ENCODE measurements around the gene PPARA. TPM values are rescaled to one million over a fixed set of nuclear protein-coding genes. Genes with fewer than 3 reads are reported as not detected.

The PPARA gene
- total RNA-seq, 2 donors from 2014 or later, result 15.4 to 18.6 TPM

GRCh38 chr22:46116491-46116958 is 33.8 kb upstream of the PPARA start:
- no peaks in the 10 kb centered on the region for H3K27me3 ChIP-seq (ENCODE audit: control insufficient read depth, insufficient read depth, low read length, poor library complexity, severe bottlenecking)
- WGBS, 2 experiments (ENCODE audit: insufficient coverage in 1 of 2, insufficient read length in 1 of 2), result 23 to 100% methylated on average over 4 to 28 of the region's 28 CpGs
- no peaks in the 10 kb centered on the region for H3K9me3 ChIP-seq (ENCODE audit: control insufficient read depth, low read length)
- H3K27ac ChIP-seq (ENCODE audit: low read depth, low read length), result no peak overlapping the region
- no peak overlapping the region for H3K27ac Mint-ChIP-seq
- H3K4me1 ChIP-seq (ENCODE audit: control insufficient read depth, insufficient read depth, low read length), result no peaks in the 10 kb centered on the region
- H3K36me3 Mint-ChIP-seq (ENCODE audit: low read depth), result no peaks in the 10 kb centered on the region
- H3K4me3 ChIP-seq (ENCODE audit: low read length), result no peak overlapping the region
- H3K27me3 Mint-ChIP-seq (ENCODE audit: insufficient read depth), result no peaks in the 10 kb centered on the region
- H3K9me3 Mint-ChIP-seq, result no peaks in the 10 kb centered on the region
- H3K36me3 ChIP-seq (ENCODE audit: control insufficient read depth, insufficient read depth, low read length), result no peaks in the 10 kb centered on the region
- DNase-seq, result peak; percentile 98
- H3K4me3 Mint-ChIP-seq, result no peak overlapping the region
- TF ChIP-seq CTCF (conservative IDR thresholded peaks at IDR 0.05), result peak; percentile 81
- no peak overlapping the region for H3K9ac ChIP-seq (ENCODE audit: extremely low read depth, low read length, poor library complexity, severe bottlenecking)
- no peaks in the 10 kb centered on the region for H3K4me1 Mint-ChIP-seq

GRCh38 chr22:46117206-46118199 is 32.8 kb upstream of the PPARA start:
- H3K4me3 ChIP-seq (ENCODE audit: low read length), result no peak overlapping the region
- H3K36me3 Mint-ChIP-seq (ENCODE audit: low read depth), result no peaks in the 10 kb centered on the region
- H3K27ac Mint-ChIP-seq, result no peak overlapping the region
- no peaks in the 10 kb centered on the region for H3K27me3 Mint-ChIP-seq (ENCODE audit: insufficient read depth)
- no peak for TF ChIP-seq CTCF (conservative IDR thresholded peaks at IDR 0.05)
- DNase-seq, result no peak
- no peak overlapping the region for H3K9ac ChIP-seq (ENCODE audit: extremely low read depth, low read length, poor library complexity, severe bottlenecking)
- no peaks in the 10 kb centered on the region for H3K9me3 ChIP-seq (ENCODE audit: control insufficient read depth, low read length)
- 86 to 90% methylated on average over 6 to 10 of the region's 10 CpGs for WGBS, 2 experiments (ENCODE audit: insufficient coverage in 1 of 2, insufficient read length in 1 of 2)
- H3K27ac ChIP-seq (ENCODE audit: low read depth, low read length), result no peak overlapping the region
- no peaks in the 10 kb centered on the region for H3K4me1 ChIP-seq (ENCODE audit: control insufficient read depth, insufficient read depth, low read length)
- H3K9me3 Mint-ChIP-seq, result no peaks in the 10 kb centered on the region
- no peaks in the 10 kb centered on the region for H3K36me3 ChIP-seq (ENCODE audit: control insufficient read depth, insufficient read depth, low read length)
- no peaks in the 10 kb centered on the region for H3K27me3 ChIP-seq (ENCODE audit: control insufficient read depth, insufficient read depth, low read length, poor library complexity, severe bottlenecking)
- H3K4me3 Mint-ChIP-seq, result no peak overlapping the region
- no peaks in the 10 kb centered on the region for H3K4me1 Mint-ChIP-seq

GRCh38 chr22:46119093-46119728 is 31.1 kb upstream of the PPARA start:
- Mint-ChIP-seq H3K9me3 (no peaks in the 10 kb centered on the region), H3K4me3 (no peak overlapping the region), H3K36me3 (ENCODE audit: low read depth) (no peaks in the 10 kb centered on the region), H3K27me3 (ENCODE audit: insufficient read depth) (no peaks in the 10 kb centered on the region), H3K4me1 (no peaks in the 10 kb centered on the region), H3K27ac (no peak overlapping the region)
- no peak overlapping the region for H3K4me3 ChIP-seq (ENCODE audit: low read length)
- H3K27me3 ChIP-seq (ENCODE audit: control insufficient read depth, insufficient read depth, low read length, poor library complexity, severe bottlenecking), result no peaks in the 10 kb centered on the region
- WGBS, 2 experiments (ENCODE audit: insufficient coverage in 1 of 2, insufficient read length in 1 of 2), result 83 to 91% methylated on average over 8 to 12 of the region's 12 CpGs
- no peak for TF ChIP-seq CTCF (conservative IDR thresholded peaks at IDR 0.05)
- H3K9ac ChIP-seq (ENCODE audit: extremely low read depth, low read length, poor library complexity, severe bottlenecking), result no peak overlapping the region
- no peaks in the 10 kb centered on the region for H3K4me1 ChIP-seq (ENCODE audit: control insufficient read depth, insufficient read depth, low read length)
- no peaks in the 10 kb centered on the region for H3K36me3 ChIP-seq (ENCODE audit: control insufficient read depth, insufficient read depth, low read length)
- no peak for DNase-seq
- no peak overlapping the region for H3K27ac ChIP-seq (ENCODE audit: low read depth, low read length)
- no peaks in the 10 kb centered on the region for H3K9me3 ChIP-seq (ENCODE audit: control insufficient read depth, low read length)
